ENCODE measurements around the gene GAS1. TPM values are rescaled to one million over a fixed set of nuclear protein-coding genes. Genes with fewer than 3 reads are reported as not detected.
A peak's percentile ranks its signal among the peaks of the same experiment; 100 is the strongest.

Gene GAS1
- total RNA-seq, 2 experiments from 2014 or later, result 0.59 to 0.69 TPM

GRCh38 chr9:86945728-86946200, 1.5 kb downstream of the GAS1 start:
- no peak for TF ChIP-seq CTCF (IDR thresholded peaks at IDR 0.05)
- peaks cover 18% of the 10 kb centered on the region for H3K4me1 ChIP-seq (ENCODE audit: insufficient read depth, low read length)
- no peak overlapping the region for H3K27ac ChIP-seq (ENCODE audit: low read depth in 1 of 2, low read length in 2 of 2)
- intact Hi-C loops (cut with DNase I, micrococcal nuclease), result loop anchor here in 1 of 2 experiments (5.0 kb wide), 2 partner anchors 593 to 663 kb away; partner anchors contain the start of genes ISCA1 and TUT7
- POLR2A ChIA-PET, result interaction anchor here (1.0 kb wide), 1 partner anchor 664 kb away, joined by 9 read pairs; the partner anchor contains the start of gene ISCA1
- no peaks in the 10 kb centered on the region for H3K9me3 ChIP-seq (ENCODE audit: control insufficient read depth in 1 of 2, insufficient read depth in 1 of 2, low read length in 2 of 2)
- Mint-ChIP-seq H3K4me1 (ENCODE audit: low read depth) (peaks cover 25% of the 10 kb centered on the region), H3K4me3 (peak overlapping the region; percentile 78), H3K36me3 (ENCODE audit: low read depth) (no peaks in the 10 kb centered on the region), H3K27ac (no peak overlapping the region), H3K9me3 (no peaks in the 10 kb centered on the region), H3K27me3 (peaks cover 45% of the 10 kb centered on the region)
- H3K36me3 ChIP-seq (ENCODE audit: insufficient read depth, low read length), result no peaks in the 10 kb centered on the region
- ATAC-seq (ENCODE audit: poor library complexity) (peak; percentile 1), DNase-seq (peak in 3 of 14 experiments; percentile 1 to 8 (median 7))
- H3K27me3 ChIP-seq (ENCODE audit: control insufficient read depth in 1 of 2, insufficient read depth in 2 of 2, low read length in 2 of 2), result peaks cover 31 to 46% of the 10 kb centered on the region in 2 experiments
- CTCF ChIA-PET, result no interaction called here
- peak overlapping the region; percentile 55 for H3K4me3 ChIP-seq (ENCODE audit: low read length)

DNA sequence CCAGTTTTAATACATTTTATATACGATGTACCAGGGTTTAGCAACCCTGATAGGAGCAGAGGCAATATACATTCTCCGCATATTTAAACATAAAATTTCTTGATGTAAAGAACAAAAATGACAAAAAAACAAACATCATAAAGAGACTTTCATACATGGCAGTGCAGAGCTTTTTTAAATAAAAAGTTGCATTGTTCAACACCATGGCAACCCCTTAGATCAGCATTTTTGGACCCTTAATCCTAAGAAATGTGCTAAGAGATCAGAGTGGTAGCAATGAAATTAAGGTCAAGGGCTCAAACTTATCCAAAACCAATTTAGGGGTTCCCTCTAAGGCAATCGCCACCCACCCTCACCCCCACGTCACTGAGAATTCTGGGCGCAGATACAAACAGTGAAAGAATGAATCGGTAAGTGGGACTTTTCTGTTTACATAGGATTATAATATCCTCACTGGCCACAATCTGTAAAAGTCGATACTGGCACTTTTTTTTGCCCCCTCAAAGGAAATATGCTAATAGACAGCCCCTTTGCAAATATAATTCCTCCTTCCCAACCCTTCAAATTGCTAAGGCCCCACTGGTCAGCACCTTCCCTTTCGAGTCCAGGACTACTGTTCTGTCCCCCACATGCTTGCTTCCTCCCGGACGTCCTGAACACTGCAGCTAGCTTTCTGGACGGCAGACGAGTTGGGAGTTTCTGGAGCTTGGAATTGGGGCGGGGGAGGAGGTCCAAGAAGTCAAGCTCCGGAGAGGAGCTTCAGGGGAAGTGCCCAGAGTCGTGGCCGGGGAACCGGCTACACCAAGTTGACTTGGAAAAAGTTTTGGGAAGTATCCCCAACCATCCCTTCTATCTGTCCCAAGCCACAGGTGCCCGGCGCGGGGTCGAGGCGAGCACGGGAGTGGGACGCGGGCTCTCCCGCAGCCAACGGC, 2.2 kb downstream of the GAS1 start:
- TF ChIP-seq CTCF (IDR thresholded peaks at IDR 0.05), result no peak
- Mint-ChIP-seq H3K27ac (peak overlapping the region; percentile 49), H3K4me3 (peak overlapping the region; percentile 89), H3K9me3 (no peaks in the 10 kb centered on the region), H3K36me3 (ENCODE audit: low read depth) (no peaks in the 10 kb centered on the region), H3K27me3 (peaks cover 49% of the 10 kb centered on the region), H3K4me1 (ENCODE audit: low read depth) (peaks cover 25% of the 10 kb centered on the region)
- ATAC-seq (ENCODE audit: poor library complexity) (no peak), DNase-seq (peak in 2 of 14 experiments; percentile 4 to 10)
- H3K4me3 ChIP-seq (ENCODE audit: low read length), result peak overlapping the region; percentile 26
- intact Hi-C loops (cut with DNase I, micrococcal nuclease), result loop anchor here in 1 of 2 experiments (5.0 kb wide), 2 partner anchors 593 to 663 kb away; partner anchors contain the start of genes ISCA1 and TUT7
- H3K36me3 ChIP-seq (ENCODE audit: insufficient read depth, low read length), result no peaks in the 10 kb centered on the region
- ChIA-PET CTCF (no interaction called here), POLR2A (no interaction called here)
- H3K9me3 ChIP-seq (ENCODE audit: control insufficient read depth in 1 of 2, insufficient read depth in 1 of 2, low read length in 2 of 2), result no peaks in the 10 kb centered on the region
- H3K27ac ChIP-seq (ENCODE audit: low read depth in 1 of 2, low read length in 2 of 2), result no peak overlapping the region
- H3K4me1 ChIP-seq (ENCODE audit: insufficient read depth, low read length), result peaks cover 18% of the 10 kb centered on the region
- peaks cover 31 to 52% of the 10 kb centered on the region in 2 experiments for H3K27me3 ChIP-seq (ENCODE audit: control insufficient read depth in 1 of 2, insufficient read depth in 2 of 2, low read length in 2 of 2)

- Mint-ChIP-seq H3K36me3 (ENCODE audit: low read depth) (no peaks in the 10 kb centered on the region), H3K4me1 (ENCODE audit: low read depth) (peaks cover 12% of the 10 kb centered on the region)
Observed at GRCh38 chr9:86943201-86944113, 3.8 kb downstream of the GAS1 start.

More at GRCh38 chr9:86943201-86944113, 3.8 kb downstream of the GAS1 start:
- H3K4me1 ChIP-seq (ENCODE audit: insufficient read depth, low read length), result peaks cover 12% of the 10 kb centered on the region
- H3K4me3 ChIP-seq (ENCODE audit: low read length), result no peak overlapping the region
- H3K9me3 Mint-ChIP-seq, result no peaks in the 10 kb centered on the region
- CTCF ChIA-PET, result no interaction called here
- intact Hi-C loops (cut with DNase I, micrococcal nuclease), result no loop called here
- no peak overlapping the region for H3K27ac Mint-ChIP-seq
- no peak for TF ChIP-seq CTCF (IDR thresholded peaks at IDR 0.05)
- no peaks in the 10 kb centered on the region for H3K9me3 ChIP-seq (ENCODE audit: control insufficient read depth in 1 of 2, insufficient read depth in 1 of 2, low read length in 2 of 2)
- H3K27ac ChIP-seq (ENCODE audit: low read depth in 1 of 2, low read length in 2 of 2), result no peak overlapping the region
- POLR2A ChIA-PET, result no interaction called here
- peaks cover 65% of the 10 kb centered on the region for H3K27me3 Mint-ChIP-seq
- DNase-seq (no peak), ATAC-seq (ENCODE audit: poor library complexity) (no peak)
- peak overlapping the region; percentile 1 for H3K4me3 Mint-ChIP-seq
- H3K36me3 ChIP-seq (ENCODE audit: insufficient read depth, low read length), result no peaks in the 10 kb centered on the region
- H3K27me3 ChIP-seq (ENCODE audit: control insufficient read depth in 1 of 2, insufficient read depth in 2 of 2, low read length in 2 of 2), result peaks cover 38 to 67% of the 10 kb centered on the region in 2 experiments
